SK-N-SH (cell line): ENCODE data around the gene SHF.

Experiments
- USF2 ChIP-seq: fragments of 150-350 bp; IDR thresholded peaks from 2 replicates; pipeline ENCODE4 v1.6.1; 2017; ENCODE audit warnings: antibody characterized with exemption, low read length, low read depth, borderline replicate concordance
- ZBTB33 ChIP-seq: IDR thresholded peaks from 2 replicates; pipeline ENCODE4 v1.4.0; 2012; ENCODE audit warnings: low read depth, borderline replicate concordance

- TF ChIP-seq ZBTB33 = no peak
- TF ChIP-seq USF2 = no peak
Observed at GRCh38 chr15:45131510-45131909, 56.3 kb downstream of the SHF start.
